NCI-H2029 treated with DMSO at 0.1 percent for 48 hours (cell line): ENCODE measurements around the gene SPACA5B.
"Not testable (repeated sequence)": the region's sequence is repeated elsewhere in the genome, so short reads cannot be mapped to it uniquely, and the experiment has no call there.

Experiments used
- DNase-seq: peaks from one replicate; lab custom pipeline; 2025; lab: John Stamatoyannopoulos, UW

The SPACA5B gene

DNA sequence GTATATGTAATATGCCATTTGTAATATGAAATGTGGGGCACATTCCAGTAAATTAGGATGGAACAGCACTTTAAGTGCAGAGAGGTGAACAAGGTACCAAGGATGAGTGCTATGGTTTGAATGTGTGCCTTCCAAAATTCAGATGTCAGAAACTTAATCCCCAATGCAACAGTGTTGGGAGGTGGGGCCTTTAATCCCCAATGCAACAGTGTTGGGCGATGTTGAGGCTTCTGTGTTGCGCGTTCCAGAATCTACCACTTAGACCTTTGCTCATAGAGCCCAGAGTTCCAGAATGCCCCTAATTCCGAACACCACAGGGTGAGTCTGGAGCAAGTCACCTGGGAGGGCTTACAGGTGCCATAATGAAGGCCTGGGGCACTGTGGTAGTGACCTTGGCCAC, at the start of gene SPACA5B:
Gene SPACA5B, plus strand, starts transcription at position 301 of the 400 bp plus-strand sequence. Its CDS starts 62 bp downstream, at position 363.
- not testable (repeated sequence) for DNase-seq

DNA sequence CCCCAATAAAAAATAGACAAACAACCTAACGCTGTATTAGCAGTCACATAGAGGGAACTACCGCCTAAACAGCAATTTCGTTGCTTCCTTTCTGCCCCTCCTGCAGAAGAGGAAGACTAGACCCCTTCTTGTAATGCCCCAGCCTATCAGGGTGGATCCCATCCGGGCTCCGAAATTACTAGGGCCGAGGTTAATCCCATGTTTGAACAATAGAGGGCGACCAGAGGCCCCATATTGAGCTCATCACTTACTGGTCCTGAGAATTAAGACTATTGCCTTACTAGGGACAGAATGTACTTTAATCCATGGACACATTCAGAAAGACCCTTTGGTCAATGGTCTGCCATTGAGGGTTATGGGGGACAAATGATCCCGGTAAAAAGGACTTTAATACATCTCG, 47.2 kb upstream of the SPACA5B start:
- no peak for DNase-seq

DNA sequence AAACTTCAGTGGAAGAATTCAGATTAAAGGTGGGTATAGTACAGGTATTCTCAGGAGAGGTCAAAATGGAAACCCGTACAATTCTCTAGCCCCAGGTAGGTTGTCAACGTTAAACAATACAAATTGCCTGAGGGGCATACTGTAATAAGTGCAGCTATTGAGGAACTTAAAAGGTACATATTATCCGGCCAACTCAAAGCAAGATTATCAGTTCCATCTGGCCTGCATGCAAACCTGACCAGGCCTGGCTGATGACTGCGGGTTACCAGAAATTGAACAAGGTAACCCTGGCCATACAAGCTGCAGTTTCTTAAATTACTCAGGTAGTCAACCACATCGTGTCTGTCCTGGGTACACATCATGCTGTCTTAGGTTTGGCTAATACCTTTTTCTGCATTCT, 46.7 kb upstream of the SPACA5B start:
- no peak for DNase-seq

DNA sequence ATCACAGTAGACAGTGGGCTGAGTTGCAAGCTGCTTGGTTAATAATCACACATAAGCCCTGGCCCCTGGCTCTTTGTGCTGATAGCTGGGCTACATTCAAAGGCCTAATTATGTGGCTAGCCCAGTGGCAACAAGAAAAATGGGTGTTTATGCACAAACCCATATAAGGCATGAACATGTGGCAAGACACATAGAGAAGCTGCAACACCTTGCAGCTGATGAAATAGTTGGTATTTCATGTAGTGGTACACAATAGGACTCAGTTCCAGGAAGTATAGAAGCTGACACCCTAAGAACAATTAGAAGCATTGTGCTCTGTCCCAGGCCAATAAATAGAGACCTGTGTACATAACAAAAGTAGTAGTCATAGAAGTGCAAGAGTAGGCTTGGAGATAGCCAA, 44.3 kb upstream of the SPACA5B start:
- no peak for DNase-seq

DNA sequence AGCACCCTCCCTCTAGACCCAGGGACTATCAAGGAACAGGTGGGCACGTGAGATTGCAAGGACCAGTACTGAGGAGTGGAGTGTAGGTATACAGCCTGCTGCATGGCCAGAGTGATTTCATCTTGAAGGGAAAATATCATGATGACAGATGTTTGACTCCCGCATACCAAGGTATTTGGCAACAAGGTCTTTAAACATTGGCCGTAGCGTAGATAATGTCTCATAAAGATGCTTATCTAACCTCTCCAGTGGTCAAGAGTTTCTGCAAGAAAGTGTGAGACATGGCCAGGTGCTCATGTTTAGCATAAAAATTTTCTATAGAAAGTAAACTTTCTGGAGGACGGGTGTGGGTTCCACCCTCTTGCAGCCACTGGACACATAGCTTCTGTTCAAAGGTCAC, 40.3 kb upstream of the SPACA5B start:
- DNase-seq, result no peak

DNA sequence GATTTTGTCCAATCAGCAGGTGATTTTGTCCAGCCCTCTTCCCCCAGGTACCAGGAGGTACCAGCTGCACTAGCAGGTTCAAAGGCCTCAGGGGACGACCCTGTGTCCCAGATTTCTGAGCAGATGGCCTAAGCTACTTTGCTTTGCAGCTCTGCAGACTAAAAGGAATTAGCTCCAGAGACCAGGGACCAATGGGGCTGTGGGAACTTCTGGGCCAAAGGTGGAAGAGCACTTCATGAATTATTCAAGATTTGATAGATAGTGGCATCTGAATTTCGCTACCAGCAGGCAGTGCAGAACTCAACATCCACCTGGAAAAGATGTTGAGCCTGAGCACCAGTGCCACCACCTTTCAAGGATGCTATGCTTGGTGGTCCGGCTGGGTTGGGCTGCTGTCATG, 37.9 kb upstream of the SPACA5B start:
- not testable (repeated sequence) for DNase-seq

DNA sequence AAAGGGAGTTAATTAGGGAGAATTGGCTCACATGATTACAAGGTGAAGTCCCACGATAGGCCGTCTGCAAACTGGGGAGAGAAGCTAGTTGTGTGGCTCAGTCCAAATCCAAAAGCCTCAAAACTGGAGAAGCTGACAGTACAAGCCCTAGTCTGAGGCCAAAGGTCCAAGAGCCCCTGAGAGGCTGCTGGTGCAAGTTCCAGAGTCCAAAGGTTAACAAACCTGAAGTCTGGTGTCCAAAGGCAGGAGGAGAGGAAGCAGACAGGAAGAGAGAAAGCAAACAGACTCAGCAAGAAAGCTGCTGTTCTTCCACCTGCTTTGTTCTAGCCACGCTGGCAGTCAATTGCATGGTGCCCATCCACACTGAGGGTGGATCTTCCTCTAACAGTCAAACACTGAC, 29.0 kb upstream of the SPACA5B start:
- no peak for DNase-seq

DNA sequence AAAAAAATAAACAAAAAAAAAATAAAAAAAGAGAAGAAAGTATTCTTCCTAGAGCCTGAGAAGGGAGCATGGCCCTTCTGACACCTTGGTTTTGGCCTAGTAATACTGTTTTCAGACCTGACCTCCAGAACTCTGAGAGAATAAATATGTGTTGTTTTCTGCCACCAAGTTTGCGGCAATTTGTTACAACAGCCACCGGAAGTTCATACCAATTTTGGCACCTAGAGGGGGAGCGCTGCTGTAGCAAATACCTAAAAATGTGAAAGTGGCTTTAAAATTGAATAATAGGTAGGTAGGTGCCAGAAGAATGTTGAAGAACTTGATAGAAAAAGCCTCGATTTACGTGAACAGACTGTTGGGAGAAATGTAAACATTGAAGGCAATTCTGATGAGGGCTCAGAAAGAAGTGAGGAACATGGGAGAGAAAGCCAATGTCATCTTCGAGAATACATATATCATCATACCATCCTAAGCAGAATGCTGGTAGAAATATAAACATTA, 27.5 kb upstream of the SPACA5B start:
- DNase-seq, result no peak

DNA sequence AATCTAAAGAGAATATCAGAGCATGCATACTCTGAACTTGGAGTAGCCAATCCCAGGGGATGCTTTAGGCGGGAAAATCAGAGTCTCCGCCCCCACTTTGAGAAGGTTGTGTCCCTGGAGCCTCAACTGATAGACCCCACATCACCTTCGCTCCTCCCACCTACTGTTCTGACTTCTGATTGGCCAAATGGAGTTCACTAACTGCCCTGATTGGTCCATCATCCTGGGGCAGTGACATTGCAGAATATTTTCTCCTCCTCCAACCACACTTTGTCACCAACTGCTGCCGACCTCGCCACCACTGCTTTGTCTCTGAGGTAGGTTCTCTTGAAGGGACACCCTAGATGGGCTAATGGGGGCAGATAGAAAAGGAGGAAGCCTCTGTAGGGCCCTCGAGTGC, 22.7 kb upstream of the SPACA5B start:
- no peak for DNase-seq

DNA sequence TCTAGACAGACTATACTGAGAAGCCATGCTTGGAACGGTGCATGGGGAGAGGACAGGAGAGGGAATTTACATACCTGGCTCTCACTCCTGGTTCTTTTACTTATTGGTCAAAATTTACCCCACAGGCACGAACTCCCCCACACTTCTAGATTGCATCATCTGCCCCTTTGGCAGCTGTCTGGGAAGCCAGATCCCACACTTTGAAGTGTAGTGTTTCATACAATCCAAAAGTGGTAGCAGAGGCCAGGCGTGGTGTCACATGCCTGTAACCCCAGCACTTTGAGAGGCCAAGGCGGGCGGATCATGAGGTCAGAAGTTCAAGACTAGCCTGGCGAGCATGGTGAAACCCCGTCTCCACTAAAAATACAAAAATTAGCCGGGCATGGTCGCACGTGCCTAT, 5.1 kb upstream of the SPACA5B start:
- not testable (repeated sequence) for DNase-seq

DNA sequence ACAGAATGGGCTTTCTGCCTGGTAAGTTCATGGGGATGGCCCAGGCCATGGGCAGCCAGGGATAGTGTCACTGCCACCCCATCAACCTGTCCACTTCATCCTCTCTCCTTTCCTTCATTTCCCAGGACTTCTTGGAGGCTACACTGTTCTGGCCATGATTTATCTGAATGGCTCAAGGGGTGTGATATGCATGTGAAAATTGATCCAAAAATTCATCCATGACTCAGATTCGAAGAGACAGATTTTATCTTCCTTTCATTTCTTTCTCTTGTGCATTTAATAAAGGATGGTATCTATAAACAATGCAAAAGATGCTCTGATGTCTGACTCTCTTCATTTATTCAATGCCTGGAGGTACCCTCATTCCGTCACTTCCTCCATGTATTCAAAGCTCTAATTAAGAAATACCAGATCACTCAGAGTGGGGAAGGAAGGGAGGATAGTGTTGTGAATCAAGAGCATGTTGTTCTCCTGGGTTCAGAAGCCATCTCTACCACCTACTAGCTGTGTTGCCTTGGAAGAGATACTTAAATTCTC, 1.9 kb downstream of the SPACA5B start:
- DNase-seq, result not testable (repeated sequence)

DNA sequence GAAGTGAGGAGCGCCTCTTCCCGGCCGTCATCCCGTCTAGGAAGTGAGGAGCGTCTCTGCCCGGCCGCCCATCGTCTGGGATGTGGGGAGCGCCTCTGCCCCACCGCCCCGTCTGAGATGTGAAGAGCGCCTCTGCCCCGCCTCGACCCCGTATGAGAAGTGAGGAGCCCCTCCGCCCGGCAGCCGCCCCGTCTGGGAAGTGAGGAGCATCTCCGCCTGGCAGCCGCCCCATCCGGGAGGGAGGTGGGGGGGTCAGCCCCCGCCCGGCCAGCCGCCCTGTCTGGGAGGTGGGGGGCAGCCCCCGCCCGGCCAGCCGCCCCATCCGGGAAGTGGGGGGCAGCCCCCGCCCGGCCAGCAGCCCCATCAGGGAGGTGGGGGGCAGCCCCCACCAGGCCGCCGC, 8.7 kb downstream of the SPACA5B start:
- not testable (repeated sequence) for DNase-seq

DNA sequence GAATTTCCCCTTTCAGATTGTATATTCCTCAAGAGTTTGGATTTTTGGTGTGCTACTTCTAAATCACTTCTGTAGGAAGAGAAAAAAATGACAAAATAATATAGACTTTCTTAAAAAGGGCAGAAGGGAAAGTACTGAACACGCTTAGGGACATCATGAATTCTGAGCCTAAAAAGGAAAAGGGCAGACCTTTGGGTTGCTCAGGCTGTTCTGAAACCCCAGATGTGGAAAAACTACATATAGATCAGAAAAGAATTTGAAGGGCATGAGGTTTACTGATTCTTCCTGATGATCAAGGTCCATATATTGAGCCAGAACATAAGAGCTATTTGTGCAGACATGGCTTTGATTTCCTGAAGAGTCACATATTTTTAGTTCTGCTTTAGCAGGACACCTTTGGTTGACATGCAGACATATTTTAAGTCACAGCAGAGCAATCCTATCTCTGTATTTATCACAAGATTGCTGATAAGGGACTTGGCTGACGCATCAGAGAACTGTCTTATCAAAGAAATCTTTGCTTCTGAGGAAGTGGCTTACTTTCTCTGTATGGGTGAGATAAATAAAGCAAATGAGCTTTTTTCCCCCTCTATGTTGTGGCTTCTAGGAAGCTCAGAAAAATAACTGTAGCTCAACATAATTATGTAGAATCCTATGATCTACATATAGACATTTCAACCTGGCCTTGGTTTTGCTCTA, 11.5 kb downstream of the SPACA5B start:
- not testable (repeated sequence) for DNase-seq

DNA sequence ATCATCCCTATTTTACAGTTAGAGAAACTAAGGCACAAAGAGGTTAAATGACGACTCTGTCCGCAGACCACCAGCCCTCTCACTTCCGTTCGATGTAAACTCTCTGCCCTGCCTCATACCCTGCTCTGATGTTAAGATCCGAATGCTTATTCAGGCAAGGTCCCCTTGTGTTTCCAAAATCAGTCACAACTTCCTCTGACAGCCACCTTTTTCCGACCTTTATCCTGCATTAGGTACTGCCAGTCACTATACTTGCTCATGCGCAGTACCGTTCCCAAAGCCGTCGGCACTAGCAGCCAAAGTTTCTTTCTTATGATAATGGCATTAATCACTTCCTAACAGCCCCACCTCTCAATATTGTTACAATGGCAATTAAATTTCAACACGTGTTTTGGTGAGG, 12.3 kb downstream of the SPACA5B start:
- DNase-seq, result not testable (repeated sequence)

DNA sequence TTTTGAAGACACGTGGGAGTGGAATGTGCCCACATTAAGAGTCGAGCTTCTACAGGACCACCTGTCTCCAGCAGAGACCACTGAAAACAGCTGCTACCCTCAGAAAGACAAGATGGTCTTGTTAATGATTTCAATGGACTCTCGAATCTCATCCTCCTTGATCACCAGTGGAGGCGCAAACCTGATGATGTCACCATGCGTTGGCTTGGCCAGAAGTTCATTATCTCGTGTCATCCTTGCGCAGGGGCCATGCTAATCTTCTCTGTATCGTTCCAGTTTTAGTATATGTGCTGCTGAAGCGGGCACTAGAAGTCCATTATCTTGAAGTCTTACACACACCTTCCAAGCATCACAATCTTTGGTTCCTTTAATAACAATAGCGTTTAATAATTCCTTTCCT, 23.3 kb downstream of the SPACA5B start:
- DNase-seq, result no peak

DNA sequence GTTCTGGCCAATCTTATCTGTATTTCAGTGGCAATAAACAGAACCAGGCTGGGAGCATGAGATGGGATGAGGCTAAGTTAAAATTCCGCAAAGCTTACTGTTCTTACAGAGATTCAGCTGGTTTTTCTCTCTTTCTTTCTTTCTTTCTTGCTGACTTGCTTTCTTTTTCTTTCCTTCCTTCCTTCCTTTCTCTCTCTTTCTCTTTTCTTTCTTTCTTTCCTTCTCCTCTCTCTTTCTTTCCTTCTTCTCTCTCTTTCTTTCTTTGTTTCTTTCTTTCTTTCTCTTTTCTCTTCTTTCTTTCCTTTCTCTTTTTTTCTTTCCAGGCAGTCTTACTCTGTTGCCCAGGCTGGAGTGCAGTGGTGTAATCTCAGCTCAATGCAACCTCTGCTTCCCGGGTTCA, 24.4 kb downstream of the SPACA5B start:
- DNase-seq, result no peak

DNA sequence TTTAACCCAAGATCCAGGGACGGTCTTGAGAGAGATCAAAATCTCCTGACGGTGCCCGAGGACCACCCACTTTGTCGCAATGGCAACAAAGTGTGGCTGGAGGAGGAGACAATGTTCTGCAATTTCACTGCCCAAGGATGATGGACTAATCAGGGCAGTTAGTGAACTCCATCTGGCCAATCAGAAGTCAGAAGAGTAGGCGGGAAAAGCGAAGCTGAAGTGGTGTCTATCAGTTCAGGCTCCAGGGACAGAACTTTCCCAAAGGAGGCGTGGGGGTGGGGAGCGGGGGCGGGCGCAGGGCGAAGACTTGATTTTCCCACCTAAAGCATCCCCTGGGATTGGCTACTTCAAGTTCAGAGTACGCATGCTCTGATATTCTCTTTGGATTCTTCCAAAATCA, 25.6 kb downstream of the SPACA5B start:
- no peak for DNase-seq

DNA sequence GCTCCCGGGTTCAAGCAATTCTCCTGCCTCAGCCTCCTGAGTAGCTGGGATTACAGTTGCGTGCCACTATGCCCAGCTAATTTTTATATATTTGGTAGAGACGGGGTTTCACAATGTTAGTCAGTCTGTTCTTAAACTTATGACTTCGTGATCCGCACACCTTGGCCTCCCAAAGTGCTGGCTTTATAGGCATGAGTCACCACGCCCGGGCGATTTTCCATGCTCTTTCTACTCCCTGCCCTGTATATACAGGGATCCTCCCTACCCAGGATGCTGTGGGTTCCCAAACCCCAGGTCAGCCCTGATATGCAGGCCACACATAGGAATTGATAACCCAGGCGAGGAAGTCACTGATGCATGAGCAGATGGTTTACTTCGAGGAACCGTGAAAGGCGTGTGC, 34.8 kb downstream of the SPACA5B start:
- no peak for DNase-seq

DNA sequence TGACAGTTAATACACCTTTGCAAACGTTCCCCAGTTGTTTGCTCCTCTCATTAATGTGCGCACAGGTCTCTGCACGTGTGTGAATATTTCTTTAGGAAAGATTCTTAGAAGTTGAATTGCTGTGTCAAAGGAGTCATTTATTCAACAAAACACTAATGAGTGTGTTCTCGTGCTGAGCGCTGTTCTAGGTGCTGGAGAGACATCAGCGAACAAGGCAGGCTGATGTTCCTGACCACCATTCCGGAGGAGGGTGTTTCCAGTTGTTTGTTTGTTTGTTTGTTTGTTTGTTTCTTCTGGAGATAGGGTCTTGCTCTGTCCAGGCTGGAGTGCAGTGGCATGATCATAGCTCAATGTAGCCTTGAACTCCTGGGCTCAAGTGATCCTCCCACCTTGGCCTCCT, 35.9 kb downstream of the SPACA5B start:
- DNase-seq, result not testable (repeated sequence)

DNA sequence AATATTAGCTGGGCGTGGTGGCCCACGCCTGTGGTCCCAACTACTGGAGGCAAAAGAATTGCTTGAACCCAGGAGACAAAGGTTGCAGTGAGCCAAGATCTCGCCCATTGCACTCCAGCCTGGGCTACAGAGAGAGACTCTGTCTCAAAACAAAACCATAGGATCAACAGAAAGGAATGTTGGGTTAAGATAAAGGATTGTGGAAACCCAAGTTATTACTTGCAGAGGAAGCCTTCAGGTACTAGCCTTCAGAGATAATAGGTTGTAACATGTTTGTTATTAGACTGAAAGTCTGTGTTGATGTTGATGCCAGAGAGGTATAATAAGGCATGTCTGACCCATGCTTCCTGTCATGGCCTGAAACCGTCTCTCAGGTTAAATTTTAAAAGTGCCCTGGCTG, 49.3 kb downstream of the SPACA5B start:
- DNase-seq, result no peak

DNA sequence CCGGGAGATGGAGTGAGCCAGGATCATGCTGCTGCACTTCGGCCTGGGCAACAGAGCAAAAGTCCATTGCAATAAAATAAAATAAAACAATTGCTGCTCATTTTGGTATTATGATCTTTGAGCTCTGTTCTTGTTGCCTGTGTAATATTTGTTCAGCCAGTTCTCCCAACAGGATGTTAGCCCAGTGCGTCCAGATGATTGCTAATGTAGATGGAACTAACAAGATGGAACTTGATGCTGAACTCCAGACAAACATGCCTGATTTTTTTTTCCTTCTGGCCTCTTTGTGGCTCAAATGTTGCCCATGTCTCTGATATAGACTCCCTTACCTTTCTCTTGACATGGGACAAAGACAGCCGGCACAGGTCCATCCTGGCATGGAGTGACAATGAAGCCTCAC, 50.4 kb downstream of the SPACA5B start:
- DNase-seq, result no peak

DNA sequence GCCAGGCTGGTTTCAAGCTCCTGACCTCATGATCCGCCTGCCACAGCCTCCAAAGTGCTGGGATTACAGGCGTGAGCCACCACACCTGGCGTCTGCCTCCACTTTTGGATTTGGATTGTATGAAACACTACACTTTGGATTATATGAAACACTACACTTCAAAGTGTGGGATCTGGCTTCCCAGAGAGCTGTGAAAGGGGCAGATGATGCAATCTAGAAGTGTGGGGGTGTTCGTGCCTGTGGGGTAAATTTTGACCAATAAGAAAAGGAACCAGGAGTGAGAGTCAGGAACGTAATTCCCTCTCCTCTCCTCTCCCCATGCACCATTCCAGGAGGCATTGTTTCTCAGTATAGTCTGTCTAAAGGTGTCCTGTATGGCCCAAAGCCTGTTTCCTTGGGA, 51.5 kb downstream of the SPACA5B start:
- DNase-seq, result not testable (repeated sequence)
